Prostate gland (tissue), 2 donors: ENCODE measurements around the gene PIKFYVE. TPM values are rescaled to one million over a fixed set of nuclear protein-coding genes. Genes with fewer than 3 reads are reported as not detected.

Experiments
- DNase-seq: peaks from one replicate; pipeline ENCODE4 v3.0.0-alpha.2; 2019; ENCODE audit warnings: low spot score
- H3K27ac ChIP-seq, 2 donors: fragments of 200-600 bp; sonication (generic); 2 replicates each; pipeline ENCODE4 v1.5.1; 2017 to 2019
- H3K27me3 ChIP-seq: fragments of 200-600 bp; sonication (generic); replicated peaks from 2 replicates; pipeline ENCODE4 v1.5.1; 2019; ENCODE audit not compliant: insufficient read depth
- H3K36me3 ChIP-seq, 2 donors: fragments of 200-600 bp; sonication (generic); 1 replicate in 1 of 2; 2 replicates in 1 of 2; pipeline versions ENCODE4 v1.5.1 to v1.8.1; 2017 to 2019
- H3K4me1 ChIP-seq: fragments of 200-600 bp; sonication (generic); replicated peaks from 2 replicates; pipeline ENCODE4 v1.5.1; 2019
- H3K4me3 ChIP-seq, 2 donors: fragments of 200-600 bp; sonication (generic); 2 replicates each; pipeline ENCODE4 v1.5.1; 2017 to 2019
- H3K9me3 ChIP-seq: fragments of 200-600 bp; sonication (generic); 2 replicates; pipeline ENCODE4 v1.5.1; 2017
- POLR2A ChIP-seq: fragments of 450-650 bp; IDR thresholded peaks from one replicate; pipeline ENCODE4 v1.6.1; 2016; ENCODE audit warnings: antibody characterized with exemption, mild to moderate bottlenecking
- POLR2AphosphoS5 ChIP-seq: sonication (generic); formaldehyde crosslinking; IDR thresholded peaks from one replicate; pipeline ENCODE4 v1.6.1; 2017; ENCODE audit warnings: antibody characterized with exemption
- WGBS: methylation state at CpG from one replicate; pipeline ENCODE4 v1.1.5; 2018; 5-methylcytosine and 5-hydroxymethylcytosine counted together
- intact Hi-C: fragments of 100-400 bp; cut with DNase I; formaldehyde crosslinking; loops from one replicate; pipeline ENCODE4 v1.14.2; 2022
- total RNA-seq, 2 donors: library from RNA; depleted of rRNA; stranded (reverse); fragments of >200 nt; gene quantifications; one replicate each; pipeline ENCODE4 v1.1.0, GENCODE V29; 2016
- TF ChIP-seq, protein P1 (sequence below), 4 experiments: fragments of 200-600 bp in 2 of 4; fragments of 450-650 bp in 2 of 4; sonication (generic) in 2 of 4; IDR thresholded peaks; 1 replicate in 3 of 4; 2 replicates in 1 of 4; pipeline ENCODE4 v1.5.1; 2016 to 2019; ENCODE audit warnings: antibody characterized with exemption in 4 of 4, mild to moderate bottlenecking in 2 of 4, moderate library complexity in 2 of 4

PIKFYVE gene
- total RNA-seq, 2 donors from 2014 or later = 26.7 to 47.1 TPM

DNA sequence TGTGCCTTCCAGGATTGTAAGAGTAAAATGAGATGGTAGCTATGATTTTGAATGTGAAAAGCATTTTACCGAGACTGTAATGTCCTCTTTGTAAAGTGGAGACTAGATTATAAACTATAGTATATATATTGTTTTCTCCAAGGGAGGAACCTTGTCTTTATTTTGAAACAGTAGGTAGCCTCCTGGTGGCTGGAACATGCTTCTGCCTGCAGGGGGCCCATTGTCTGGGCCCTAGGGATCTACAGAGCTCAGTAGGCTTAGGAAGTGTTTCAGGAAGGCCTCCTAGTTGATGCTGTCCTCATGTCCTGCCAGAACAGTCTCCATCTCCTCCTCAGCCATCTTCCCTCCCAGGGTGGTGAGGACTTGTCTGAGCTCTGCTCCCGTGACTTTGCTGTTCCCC is 3.0 kb downstream of the PIKFYVE start:
- Histone ChIP-seq H3K4me1 (no peaks in the 10 kb centered on the region), H3K27me3 (no peaks in the 10 kb centered on the region), H3K4me3 (no peak overlapping the region), H3K36me3 (no peaks in the 10 kb centered on the region), H3K27ac (no peak overlapping the region), H3K9me3 (no peaks in the 10 kb centered on the region)
- no peak for DNase-seq
- TF ChIP-seq, protein P1, sequence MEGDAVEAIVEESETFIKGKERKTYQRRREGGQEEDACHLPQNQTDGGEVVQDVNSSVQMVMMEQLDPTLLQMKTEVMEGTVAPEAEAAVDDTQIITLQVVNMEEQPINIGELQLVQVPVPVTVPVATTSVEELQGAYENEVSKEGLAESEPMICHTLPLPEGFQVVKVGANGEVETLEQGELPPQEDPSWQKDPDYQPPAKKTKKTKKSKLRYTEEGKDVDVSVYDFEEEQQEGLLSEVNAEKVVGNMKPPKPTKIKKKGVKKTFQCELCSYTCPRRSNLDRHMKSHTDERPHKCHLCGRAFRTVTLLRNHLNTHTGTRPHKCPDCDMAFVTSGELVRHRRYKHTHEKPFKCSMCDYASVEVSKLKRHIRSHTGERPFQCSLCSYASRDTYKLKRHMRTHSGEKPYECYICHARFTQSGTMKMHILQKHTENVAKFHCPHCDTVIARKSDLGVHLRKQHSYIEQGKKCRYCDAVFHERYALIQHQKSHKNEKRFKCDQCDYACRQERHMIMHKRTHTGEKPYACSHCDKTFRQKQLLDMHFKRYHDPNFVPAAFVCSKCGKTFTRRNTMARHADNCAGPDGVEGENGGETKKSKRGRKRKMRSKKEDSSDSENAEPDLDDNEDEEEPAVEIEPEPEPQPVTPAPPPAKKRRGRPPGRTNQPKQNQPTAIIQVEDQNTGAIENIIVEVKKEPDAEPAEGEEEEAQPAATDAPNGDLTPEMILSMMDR (IDR thresholded peaks at IDR 0.05) = no peak
- TF ChIP-seq POLR2A (no peak), POLR2AphosphoS5 (no peak)
- WGBS = 91% methylated on average over 2 of the region's 2 CpGs
- intact Hi-C loops = loop anchor here (5.0 to 10.0 kb wide), 2 partner anchors 83 to 654 kb away; no protein-coding TSS in a partner anchor

DNA sequence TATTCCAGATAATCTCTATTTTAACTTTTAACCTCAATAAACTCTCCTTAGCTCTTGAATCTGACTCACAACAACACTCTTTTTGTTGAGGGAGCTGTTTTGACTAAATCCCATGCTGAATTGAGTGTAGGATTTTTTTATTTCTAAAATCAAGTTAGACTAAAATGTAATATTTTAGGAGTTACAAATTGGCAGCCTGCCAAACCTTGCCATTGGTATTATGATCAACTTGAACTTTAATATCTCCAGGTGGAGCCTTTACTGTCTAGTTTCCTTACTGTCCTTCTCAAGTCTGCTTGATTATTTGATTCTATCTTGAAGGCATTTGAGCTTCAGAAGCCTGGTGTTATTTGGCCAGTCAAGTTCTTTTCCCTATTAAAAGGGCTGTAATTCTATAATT is 8.7 kb downstream of the PIKFYVE start:
- peaks cover 0 to 13% of the 10 kb centered on the region in 2 donors for H3K36me3 ChIP-seq

DNA sequence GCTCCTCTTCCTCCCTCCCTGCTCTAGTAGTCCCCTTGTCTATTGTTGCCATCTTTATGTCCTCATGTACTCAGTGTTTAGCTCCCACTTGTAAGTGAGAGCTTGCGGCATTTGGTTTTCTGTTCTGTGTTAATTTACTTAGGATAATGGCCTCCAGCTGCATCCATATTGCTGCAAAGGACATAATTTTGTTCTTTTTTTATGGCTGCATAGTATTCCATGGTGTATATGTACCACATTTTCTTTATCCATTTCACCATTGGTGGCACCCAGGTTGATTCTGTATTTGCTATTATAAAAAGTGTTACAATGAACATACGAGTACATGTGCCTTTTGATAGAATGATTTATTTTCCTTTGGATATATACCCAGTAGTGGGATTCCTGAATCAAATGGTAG is 12.5 kb downstream of the PIKFYVE start:
- H3K27me3 ChIP-seq = no peaks in the 10 kb centered on the region
- peaks cover 8 to 18% of the 10 kb centered on the region in 2 donors for H3K36me3 ChIP-seq
- no peak overlapping the region for H3K27ac ChIP-seq
- WGBS = 95% methylated on average over 2 of the region's 2 CpGs
- H3K9me3 ChIP-seq = no peaks in the 10 kb centered on the region
- intact Hi-C loops = no loop called here
- DNase-seq = no peak
- no peak for TF ChIP-seq POLR2AphosphoS5
- no peak for TF ChIP-seq POLR2A
- TF ChIP-seq, protein P1 (IDR thresholded peaks at IDR 0.05) = no peak
- no peaks in the 10 kb centered on the region for H3K4me1 ChIP-seq
- no peak overlapping the region for H3K4me3 ChIP-seq

More for the DNA sequence above, 8.7 kb downstream of the PIKFYVE start:
- Histone ChIP-seq H3K27ac (peak overlapping the region in 1 of 2 donors; percentile 17), H3K4me1 (no peaks in the 10 kb centered on the region), H3K4me3 (no peak overlapping the region), H3K9me3 (no peaks in the 10 kb centered on the region), H3K27me3 (no peaks in the 10 kb centered on the region)
- TF ChIP-seq, protein P1 (IDR thresholded peaks at IDR 0.05) = no peak
- no peak for TF ChIP-seq POLR2A
- TF ChIP-seq POLR2AphosphoS5 = no peak
- intact Hi-C loops = no loop called here
- DNase-seq = no peak

DNA sequence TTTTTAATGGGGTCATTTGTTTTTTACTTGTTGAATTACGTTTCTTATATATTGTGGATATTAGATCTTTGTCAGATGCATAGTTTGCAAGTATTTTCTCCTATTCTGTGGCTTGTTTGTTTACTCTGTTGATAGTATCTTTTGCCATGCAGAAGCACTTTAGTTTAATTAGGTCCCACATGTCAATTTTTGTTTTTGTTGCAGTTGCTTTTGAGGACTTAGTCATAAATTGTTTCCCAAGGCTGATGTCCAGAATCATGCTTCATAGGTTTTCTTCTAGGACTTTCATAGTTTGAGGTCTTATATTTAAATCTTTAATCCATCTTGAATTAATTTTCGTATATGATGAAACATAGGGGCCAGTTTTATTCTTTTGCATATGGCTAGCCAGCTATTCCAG is 13.2 kb downstream of the PIKFYVE start:
- 71% methylated on average over 2 of the region's 2 CpGs for WGBS
- intact Hi-C loops = no loop called here
- no peak overlapping the region for H3K4me3 ChIP-seq
- TF ChIP-seq POLR2AphosphoS5 = peak; percentile 11
- TF ChIP-seq, protein P1 (IDR thresholded peaks at IDR 0.05) = no peak
- H3K27me3 ChIP-seq = no peaks in the 10 kb centered on the region
- no peak overlapping the region for H3K27ac ChIP-seq
- H3K36me3 ChIP-seq = peaks cover 8 to 18% of the 10 kb centered on the region in 2 donors
- H3K9me3 ChIP-seq = no peaks in the 10 kb centered on the region
- no peaks in the 10 kb centered on the region for H3K4me1 ChIP-seq
- DNase-seq = no peak

DNA sequence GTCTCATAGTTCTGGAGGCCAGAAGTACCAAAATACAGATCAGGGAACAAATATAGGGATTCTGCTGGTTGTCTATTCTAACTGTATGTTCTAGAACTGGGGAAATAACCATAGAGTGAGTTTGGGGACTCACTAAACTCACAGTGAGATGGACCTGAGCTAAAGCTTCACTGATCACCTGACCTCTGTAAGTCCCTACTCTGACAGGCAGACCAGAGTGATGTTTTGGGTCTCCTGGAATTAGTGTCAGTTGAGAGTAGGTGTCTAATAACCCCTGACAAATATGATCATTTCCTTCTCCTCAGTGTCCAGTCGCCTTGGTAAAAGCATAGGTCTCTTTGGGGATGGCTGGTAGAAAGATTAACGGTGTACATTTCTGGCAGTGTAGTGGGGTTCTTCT is 14.2 kb downstream of the PIKFYVE start:
- H3K4me3 ChIP-seq = no peak overlapping the region
- H3K36me3 ChIP-seq = peaks cover 8 to 18% of the 10 kb centered on the region in 2 donors
- no peak for TF ChIP-seq POLR2A
- TF ChIP-seq POLR2AphosphoS5 = no peak
- TF ChIP-seq, protein P1 (IDR thresholded peaks at IDR 0.05) = no peak
- 82% methylated on average over 2 of the region's 2 CpGs for WGBS
- intact Hi-C loops = no loop called here
- no peaks in the 10 kb centered on the region for H3K4me1 ChIP-seq
- no peak for DNase-seq
- H3K9me3 ChIP-seq = no peaks in the 10 kb centered on the region
- peak overlapping the region in 1 of 2 donors; percentile 59 for H3K27ac ChIP-seq
- H3K27me3 ChIP-seq = no peaks in the 10 kb centered on the region
